GM19043 (cell line): ENCODE data around the gene CNOT6.

Source experiments
- ATAC-seq: cut with Tn5 transposase; IDR thresholded peaks from one replicate; pipeline ENCODE4 v1.9.1; 2021; ENCODE audit warnings: low read depth; ENCODE audit not compliant: unreplicated experiment

Gene CNOT6

DNA sequence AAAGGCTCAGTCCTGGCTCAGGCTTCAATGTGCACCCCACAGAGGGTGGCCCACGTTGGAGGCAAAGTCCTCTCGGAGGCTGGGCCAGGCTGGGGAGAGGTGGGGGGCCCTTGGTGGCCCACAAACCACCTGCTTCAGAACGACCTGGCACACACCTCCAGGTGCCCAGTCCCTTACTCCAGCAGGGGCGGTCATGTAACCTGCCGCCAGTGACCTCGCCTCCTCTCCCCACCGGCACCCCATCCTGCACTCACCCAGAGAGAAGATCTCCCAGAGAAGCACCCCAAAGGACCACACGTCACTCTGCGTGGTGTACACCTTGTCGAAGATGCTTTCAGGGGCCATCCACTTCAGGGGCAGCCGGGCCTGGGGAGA lies 119.6 kb downstream of the CNOT6 start:
- ATAC-seq, result no peak

DNA sequence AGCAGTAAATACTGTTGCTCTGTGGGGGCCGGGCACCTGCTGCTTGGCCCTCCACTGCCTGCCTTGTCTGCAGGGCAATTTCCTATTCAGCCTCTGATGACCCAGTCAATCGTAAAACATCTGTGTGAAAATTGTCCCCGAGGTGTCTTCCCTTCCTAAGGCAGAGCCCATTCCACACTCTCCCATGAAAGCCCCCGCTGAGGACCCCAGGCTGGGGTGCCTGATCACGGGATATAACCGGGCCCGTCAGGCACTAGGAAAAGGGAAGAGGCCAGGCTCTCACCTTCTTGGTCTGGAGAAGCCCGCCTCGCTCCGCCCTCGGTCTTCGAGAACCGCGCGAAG lies 124.3 kb downstream of the CNOT6 start:
- ATAC-seq, result no peak

DNA sequence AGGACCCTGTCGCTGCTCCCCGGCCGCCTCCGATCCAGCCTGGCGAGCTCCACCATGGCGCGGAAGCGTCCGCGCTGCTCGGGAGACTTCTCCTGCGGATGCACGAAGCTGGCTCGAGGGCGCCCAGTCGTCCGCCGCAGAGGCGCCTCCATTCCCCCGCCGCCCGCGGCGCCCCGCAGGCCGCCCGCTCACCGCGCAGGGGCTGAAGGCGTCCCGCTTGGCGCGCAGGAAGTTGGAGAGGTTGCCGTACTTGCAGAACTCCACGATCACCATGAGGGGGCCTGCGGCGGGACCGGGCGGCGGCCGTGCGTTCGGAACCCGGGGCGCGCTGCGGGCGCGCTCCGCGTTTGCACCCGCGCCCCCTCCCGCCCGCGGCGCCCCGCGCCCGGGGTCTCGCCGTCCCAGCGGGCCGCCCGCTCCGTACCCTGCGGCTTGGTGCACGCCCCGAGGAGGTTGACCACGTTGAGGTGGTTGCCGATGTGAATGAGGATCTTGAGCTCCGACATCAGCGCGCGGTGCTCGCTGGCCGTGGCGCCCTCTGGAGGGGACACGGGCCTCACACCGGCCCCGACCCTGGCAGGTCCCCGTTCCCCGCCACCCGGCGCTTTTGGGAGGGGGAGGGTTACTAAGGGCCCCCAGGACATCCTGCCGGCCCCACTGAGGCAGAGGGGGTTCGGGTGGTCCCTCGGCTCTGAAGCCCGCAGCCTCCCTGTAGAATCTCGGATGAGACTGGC lies 124.8 kb downstream of the CNOT6 start:
- ATAC-seq, result no peak

- ATAC-seq, result no peak
Observed at GRCh38 chr5:180619563-180619915, 125.4 kb downstream of the CNOT6 start.

DNA sequence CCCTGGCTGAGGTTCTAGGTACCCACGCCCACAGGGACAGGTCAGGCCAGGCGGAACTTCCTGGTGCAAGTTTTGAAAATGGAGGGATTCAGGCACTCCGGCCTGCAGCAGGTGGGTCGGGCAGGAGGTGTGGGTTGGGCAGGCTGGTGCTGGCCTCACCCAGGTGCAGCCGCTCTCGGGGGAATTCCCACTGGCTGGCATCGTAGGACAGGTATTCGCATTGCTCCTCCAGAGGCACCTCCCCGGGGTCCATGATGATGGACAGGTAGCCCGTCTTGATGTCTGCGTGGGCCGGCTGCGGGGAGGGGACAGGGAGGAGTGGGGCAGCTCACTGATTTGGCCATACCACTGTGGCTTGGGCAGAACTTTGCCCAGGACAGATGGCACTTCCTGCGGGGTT lies 125.8 kb downstream of the CNOT6 start:
- ATAC-seq, result no peak

DNA sequence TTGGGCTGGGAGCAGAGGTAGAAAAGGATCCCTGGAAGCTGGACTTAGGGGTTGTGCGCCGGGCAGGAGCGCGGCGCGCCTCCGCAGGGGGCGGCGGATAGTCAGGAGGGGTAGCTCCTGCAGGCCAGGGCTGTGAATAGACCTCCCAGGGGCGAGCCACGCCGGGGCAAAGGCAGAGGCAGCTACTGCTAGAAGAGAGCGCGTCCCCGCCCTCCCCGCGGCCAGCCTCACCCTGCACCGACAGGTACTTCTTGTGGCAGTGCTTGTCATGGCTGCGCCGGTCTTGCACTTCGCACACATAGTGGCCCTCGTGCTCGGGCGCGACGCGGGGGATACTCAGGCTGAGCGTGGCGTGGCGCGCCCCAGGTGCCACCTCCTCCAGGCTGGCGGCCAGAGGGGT lies 127.1 kb downstream of the CNOT6 start:
- no peak for ATAC-seq

- ATAC-seq, result no peak
Observed at GRCh38 chr5:180622910-180623309, 128.7 kb downstream of the CNOT6 start.

GRCh38 chr5:180623411-180623834 lies 129.2 kb downstream of the CNOT6 start:
- ATAC-seq, result no peak

- ATAC-seq, result no peak
Observed at GRCh38 chr5:180623844-180624243, 129.7 kb downstream of the CNOT6 start.

DNA sequence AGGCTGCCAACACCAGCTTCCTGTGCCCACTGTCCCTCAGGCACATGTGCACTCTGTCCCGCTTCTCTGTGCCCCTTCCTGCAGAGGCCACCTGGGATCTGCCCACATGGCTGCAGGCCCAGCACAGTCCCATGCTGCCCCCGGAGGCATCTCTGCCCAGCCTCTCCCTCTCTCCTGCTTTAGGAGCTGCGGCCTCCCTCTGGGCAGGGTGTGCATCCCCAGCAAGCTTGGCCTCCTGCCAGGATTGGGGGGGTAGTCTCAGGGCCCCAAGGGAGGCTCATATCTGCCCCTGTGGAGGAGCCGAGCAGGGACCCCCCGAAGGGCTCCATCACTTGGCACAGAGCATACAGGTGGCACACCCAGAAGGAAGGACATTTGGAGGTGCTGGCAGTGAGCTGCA lies 130.4 kb downstream of the CNOT6 start:
- ATAC-seq, result no peak

GRCh38 chr5:180625125-180625790 lies 131.1 kb downstream of the CNOT6 start:
- no peak for ATAC-seq

DNA sequence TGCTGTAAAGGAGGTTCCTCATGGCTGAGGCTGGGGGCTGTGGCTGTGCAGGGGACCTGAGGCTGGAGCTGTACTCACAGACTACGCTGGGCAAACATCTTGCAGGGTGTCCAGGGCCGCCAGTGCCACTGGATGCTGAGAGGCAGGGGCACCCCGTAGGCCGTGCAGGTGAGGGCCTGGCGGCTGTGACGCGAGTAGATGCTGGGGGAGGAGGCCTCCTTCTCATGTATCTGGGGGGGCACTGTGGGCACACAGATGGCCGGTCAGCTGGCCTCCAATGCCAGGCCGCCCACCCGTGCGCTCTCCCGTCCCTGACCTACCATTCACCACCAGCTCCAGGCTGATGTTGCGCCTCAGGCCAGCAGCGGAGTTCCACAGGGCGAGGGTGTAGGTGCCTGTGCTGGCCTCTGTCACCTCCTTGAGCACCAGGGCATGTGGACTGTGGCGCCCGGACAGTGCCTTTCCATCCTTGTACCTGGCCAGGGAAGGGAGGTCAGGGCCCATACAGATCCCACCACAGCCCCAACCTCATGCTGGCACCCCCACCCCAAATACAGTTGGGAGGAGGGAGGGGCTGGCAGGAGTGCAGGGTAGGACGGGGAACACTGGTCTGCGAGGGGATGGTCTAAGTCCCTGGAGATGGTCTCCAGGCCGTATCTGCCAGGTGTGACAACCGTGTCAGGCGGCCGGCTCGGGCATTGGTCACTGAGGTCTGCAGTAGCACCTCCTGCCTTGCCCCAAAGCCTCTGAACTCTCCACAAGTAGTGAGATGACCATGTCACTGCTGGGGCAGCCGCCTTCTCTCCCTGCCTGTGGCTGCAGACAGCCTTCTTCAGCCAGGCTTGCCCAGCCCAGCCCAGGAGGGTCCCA lies 131.8 kb downstream of the CNOT6 start:
- no peak for ATAC-seq

DNA sequence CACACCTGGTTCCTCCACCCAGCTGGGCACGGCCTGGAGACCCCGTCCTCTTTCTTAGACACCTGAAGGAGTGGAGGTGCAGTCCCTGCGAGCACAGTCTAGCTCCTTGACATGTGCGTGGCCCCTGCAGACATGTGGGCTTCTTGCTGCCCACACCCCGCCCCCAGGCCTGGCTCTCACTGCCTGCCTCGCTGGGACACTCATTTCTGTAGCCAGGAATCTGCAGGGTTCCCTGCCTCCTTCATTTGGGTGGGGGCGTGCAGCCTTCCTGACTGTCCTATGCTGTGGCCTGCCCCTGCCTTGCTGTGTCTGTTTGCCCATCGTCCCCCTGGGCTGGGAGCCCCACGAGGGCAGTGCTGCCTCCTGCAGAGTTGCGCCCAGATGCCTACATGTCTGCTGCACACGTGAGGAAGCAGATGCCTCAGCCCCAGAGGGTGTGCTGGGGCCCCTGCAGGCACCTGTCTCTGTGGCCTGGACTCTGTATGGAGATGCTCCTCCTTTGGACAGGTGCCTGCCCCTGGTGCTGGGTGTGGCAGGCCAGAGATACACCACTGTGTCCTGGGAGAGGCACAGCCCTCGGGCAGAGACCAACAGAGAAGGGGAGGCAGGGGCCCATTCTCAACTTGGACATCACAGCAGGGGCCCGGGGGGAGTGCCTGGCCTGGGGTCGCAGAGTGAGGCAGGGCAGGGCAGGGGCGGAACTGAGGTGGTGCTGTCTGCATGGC lies 132.6 kb downstream of the CNOT6 start:
- ATAC-seq, result no peak

GRCh38 chr5:180627386-180628120 lies 133.4 kb downstream of the CNOT6 start:
- ATAC-seq, result no peak
